Esophagus squamous epithelium (tissue), 4 donors: Measurements from ENCODE around the gene MC1R.

Source experiments
- CTCF ChIP-seq, 6 experiments: fragments of 450-650 bp in 4 of 6; fragments of 200-600 bp in 2 of 6; sonication (generic) in 2 of 6; IDR thresholded peaks; one replicate each; pipeline ENCODE4 v1.5.1; 2016 to 2019; ENCODE audit warnings: antibody characterized with exemption in 6 of 6, mild to moderate bottlenecking in 4 of 6, moderate library complexity in 4 of 6
- POLR2A ChIP-seq, 4 donors: fragments of 450-650 bp; IDR thresholded peaks; one replicate each; pipeline ENCODE4 v1.6.1; 2017; ENCODE audit warnings: antibody characterized with exemption in 4 of 4, mild to moderate bottlenecking in 4 of 4, moderate library complexity in 3 of 4

GRCh38 chr16:89931964-89932363 is 13.3 kb downstream of the MC1R start:
- TF ChIP-seq POLR2A (IDR thresholded peaks at IDR 0.05) (no peak), CTCF (IDR thresholded peaks at IDR 0.05) (no peak)
